Measurements from ENCODE around the gene MEIS1.

The MEIS1 gene

DNA sequence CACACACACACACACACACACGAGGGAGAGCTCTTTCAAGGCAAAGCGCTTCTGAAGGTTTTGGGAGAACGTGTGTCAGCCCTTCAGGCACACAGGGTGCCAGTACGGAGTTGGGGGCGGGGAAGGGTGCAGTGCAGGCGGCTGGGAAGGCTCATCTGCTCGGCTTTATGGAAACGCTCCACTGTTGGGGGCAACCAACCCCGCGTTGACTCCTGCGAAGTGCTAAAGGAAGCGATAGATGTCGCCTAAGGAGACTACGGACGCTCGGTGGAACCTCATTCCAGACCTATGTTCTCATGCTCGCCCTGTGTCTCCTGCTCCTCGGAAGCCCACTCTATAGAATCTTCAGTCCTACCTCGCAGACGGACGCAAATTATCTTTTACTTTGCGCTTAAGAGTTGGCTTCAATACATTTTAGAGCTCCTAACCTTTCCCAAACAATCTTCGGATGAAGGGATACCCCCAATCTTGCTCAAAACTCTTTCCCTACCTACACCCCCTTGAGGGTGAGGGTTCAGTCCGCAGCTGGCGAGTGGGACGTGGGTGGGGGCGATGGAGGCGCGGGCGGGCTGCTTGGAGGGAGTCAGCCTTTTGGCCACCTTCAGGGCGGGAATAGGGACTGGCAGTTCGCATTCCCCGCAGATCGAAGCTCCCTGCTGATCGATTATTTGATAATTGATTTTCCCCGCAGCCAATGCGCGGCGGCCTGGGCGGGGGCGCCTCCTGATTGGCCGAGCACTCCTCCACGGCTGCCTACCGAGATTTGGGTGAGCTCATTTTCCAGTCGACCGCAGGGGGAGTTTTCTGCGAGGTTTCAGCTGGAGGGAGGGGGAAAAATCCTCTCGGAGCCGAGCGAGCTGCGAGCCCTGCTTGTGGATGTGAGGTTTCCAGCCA is 1.9 kb upstream of the MEIS1 start:
- peak; percentile 80 for DNase-seq

DNA sequence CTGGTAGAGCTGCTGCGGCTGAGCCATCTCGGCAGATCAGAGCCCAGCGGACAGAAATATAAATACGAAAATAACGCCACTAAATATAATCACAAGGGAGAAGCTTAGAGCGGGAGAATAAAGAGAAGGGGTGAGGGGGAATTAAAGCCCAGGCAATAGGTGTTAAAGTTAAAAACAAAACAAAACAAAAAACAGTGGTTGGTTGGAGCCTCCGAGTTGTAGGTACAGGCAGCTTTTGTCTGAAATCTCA is 1.3 kb upstream of the MEIS1 start:
- no peak for DNase-seq

DNA sequence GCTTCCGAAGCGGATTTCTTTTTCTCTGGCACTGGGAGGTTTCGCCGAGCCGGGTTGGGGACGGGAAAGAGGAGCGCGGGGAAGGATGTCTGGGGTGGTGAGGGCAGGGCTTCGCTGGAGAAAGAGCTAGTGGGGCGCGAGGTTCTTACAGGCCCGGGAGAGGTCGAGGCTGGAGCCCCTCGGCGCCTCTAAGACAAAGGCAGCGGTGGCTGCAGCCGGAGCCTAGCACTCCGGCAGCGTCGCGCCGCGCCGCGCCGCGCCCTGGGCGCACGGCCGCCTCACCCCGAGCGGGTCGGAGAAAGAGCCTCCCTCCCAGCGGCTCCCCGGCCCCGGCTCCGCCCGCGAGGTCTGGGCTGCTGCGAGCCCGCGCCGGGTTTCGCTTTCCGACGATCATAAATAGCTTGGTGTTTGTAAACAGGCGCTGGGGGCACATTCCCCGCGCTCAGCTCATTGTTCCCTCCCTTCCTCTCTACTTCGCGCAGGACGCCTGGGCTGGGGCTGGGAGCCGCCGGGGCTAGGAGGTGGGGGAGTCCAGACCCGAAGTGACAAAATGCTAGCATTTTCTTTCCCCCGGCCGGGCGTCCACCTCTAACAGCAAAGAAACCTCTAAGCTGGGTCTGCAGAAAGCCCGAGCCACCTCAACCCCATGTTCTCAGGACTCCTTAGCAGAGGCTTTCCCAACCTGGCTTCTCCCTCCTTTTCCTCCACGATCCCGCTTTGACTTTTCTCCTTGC is 813 bp upstream of the MEIS1 start:
- DNase-seq, result peak; percentile 65

DNA sequence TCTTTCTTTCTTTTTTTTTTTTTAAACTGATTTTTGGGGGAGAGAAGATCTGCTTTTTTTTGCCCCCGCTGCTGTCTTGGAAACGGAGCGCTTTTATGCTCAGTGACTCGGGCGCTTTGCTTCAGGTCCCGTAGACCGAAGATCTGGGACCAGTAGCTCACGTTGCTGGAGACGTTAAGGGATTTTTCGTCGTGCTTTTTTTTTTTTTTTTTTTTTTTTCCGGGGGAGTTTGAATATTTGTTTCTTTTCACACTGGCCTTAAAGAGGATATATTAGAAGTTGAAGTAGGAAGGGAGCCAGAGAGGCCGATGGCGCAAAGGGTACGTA is 587 bp downstream of the MEIS1 start:
- no peak for DNase-seq

DNA sequence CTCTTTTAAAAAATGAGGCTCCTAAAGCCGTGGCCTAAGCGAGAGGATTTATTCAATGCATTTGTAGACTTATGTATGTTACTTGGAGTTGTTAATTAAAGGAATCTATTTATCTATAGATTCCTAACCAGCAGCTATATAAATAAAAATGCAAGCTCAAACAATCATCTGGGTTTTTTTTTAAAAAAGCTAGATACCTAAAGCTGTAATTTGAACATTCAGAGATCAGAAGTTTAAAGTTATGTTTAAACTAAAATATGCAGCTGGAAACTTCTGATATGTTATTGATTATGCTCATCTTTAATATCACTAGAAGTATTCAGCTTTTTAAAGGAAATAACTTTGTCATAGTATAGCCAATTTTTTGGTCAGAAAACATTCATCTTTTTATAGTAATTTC is 1.0 kb downstream of the MEIS1 start:
- no peak for DNase-seq

GRCh38 chr2:66436581-66437001 is 1.7 kb downstream of the MEIS1 start:
- DNase-seq, result no peak

DNA sequence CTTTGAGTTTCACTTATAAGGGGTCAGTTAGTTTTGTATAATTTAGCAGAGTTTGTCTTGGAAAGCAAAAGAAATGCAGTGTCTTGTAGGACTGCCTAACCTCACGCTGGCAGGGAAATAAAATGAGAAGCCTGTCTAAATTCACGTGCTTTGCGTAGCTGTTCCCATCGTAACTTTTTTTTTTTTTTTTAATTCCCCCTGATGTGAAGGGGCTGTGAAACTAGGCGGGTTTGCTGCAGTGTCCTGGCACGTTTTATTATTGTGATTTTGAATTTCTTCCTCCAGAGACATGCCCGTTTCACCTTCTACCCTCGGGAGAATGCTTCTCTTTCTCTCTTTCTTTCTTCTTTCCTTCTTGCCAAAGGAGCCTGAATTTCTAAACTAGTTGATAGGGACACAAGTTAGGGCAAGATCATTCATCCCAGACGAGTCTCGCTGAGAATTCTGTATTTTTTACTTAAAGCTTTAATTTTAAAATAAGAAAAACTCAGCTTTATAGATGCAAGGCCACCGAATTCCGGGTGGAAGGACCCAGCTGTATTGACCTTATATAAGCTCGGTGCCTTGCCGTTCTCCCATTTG is 2.3 kb downstream of the MEIS1 start:
- no peak for DNase-seq

- DNase-seq, result no peak
Measured at GRCh38 chr2:66437691-66438497, 3.0 kb downstream of the MEIS1 start.

GRCh38 chr2:66438498-66438833 is 3.5 kb downstream of the MEIS1 start:
- DNase-seq, result no peak

- no peak for DNase-seq
Measured at GRCh38 chr2:66438891-66439811, 4.2 kb downstream of the MEIS1 start.

GRCh38 chr2:66439812-66440542 is 5.1 kb downstream of the MEIS1 start:
- DNase-seq, result no peak

- no peak for DNase-seq
Measured at GRCh38 chr2:66440708-66441497, 6.0 kb downstream of the MEIS1 start.

GRCh38 chr2:66441581-66442320 is 6.8 kb downstream of the MEIS1 start:
- DNase-seq, result no peak

GRCh38 chr2:66442516-66443185 is 7.7 kb downstream of the MEIS1 start:
- DNase-seq, result no peak

DNA sequence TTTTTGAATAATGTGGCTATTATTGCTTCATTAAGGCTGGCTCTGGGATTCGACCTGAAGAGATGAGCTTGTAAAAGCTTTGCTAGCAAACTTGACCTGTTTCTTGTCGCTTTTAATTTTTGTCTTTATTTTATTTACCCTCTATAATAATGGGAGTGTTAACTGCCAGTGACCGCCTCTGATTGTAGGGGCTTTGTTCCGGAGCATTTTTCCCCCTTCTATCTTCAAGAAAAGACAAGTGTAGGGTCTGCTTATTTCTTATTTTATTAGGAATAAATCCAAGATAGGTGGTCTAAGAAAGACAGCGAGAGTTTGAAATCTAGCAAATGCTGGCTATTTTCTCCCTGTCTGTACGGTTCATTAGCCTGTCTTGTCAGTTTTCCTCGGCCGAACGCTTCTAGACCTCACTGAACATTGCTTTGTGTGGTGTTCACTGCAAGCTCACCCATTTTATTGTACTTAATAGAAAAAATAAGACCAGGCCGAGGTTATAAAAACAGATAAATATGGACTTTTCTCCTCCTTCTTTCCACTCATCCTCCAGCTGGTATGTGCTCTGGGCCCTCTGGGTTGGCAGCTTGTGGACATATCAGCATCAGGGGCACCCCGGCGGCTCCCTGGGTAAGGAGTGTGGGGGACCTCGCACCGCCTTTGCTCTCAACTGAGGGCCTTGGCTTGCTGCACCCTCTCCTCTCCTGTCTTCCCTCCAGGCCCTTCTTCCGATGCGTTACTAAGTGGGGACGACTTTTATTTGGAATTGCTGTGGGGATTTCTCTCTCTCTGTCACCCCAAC is 8.5 kb downstream of the MEIS1 start:
- DNase-seq, result no peak

DNA sequence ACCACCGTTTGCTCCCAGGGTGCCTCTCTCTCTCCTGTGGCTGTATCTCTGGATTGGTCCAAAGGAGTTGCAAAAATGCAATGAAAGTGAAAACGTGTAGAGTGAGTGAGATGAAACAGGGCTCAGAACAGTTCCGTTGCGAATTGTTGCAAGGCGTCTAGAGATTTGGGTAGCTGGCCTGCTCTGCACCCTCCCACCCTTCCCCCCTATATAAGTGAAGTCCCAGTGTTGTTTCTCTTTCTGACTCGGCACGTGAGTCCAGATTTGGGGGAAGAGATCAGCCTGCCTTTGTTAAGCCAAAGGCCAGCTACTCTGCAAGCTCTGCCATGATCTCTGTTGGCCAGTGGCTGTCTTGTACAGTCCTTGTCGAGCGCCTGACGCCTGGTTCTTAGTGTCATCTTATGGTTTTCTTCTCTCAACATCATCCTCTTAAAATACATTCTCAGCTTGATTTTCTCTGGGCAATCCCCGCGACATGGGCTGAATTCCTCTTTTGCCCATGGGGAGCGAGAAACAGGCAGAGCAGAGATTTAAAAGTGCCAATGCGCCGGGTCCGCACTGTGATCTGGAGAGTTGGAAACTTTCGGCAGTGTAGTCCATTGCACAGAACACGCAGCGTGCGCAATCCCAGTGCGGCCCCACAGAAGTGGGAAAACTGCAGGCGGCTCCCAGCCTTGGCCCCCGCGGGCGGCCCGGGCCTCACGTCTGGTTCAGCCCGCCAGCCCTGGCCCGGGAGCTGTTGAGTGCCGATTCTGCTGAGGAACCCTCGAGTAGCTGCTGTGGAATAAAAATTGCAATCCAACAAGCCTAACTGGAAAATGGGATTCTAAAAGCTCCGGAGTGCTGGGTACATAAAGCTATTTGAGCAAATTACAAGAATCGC is 9.3 kb downstream of the MEIS1 start:
- no peak for DNase-seq

GRCh38 chr2:66445076-66445924 is 10.4 kb downstream of the MEIS1 start:
- no peak for DNase-seq
